Mucosa of descending colon (tissue), 3 donors: ENCODE results near the gene RASAL1. TPM values are rescaled to one million over a fixed set of nuclear protein-coding genes. Genes with fewer than 3 reads are reported as not detected.

Experiments used
- ATAC-seq: fragments of 200-7000 bp; cut with Tn5 transposase; one replicate; pipeline ENCODE4 v1.9.1; 2020; ENCODE audit warnings: mild to moderate bottlenecking, moderate library complexity
- DNase-seq, 3 donors: peaks; one replicate each; pipeline ENCODE4 v3.0.0-alpha.2; 2020
- H3K36me3 ChIP-seq: fragments of 200-600 bp; one replicate; pipeline ENCODE4 v1.8.0; 2021; ENCODE audit warnings: low read depth, mild to moderate bottlenecking
- H3K4me1 ChIP-seq: fragments of 200-600 bp; one replicate; pipeline ENCODE4 v1.8.0; 2021; ENCODE audit warnings: low read depth, mild to moderate bottlenecking
- H3K4me3 ChIP-seq: fragments of 200-600 bp; one replicate; pipeline ENCODE4 v1.8.0; 2021; ENCODE audit warnings: mild to moderate bottlenecking
- H3K9me3 ChIP-seq: fragments of 200-600 bp; one replicate; pipeline ENCODE4 v1.8.0; 2021; ENCODE audit warnings: mild to moderate bottlenecking
- intact Hi-C, 2 donors: fragments of 100-400 bp; cut with DNase I in 1 of 2; cut with micrococcal nuclease in 1 of 2; formaldehyde crosslinking; loops; one replicate each; pipeline versions ENCODE4 v1.11.0 to v1.11.1; 2022; cut with DNase I, micrococcal nuclease
- total RNA-seq, 3 donors: library from RNA; stranded (reverse); fragmentation: NEBNext Ultra II Directional in 2 of 3; extraction: Animal tissue kit (Norgen Biotek cat#: 25700) in 2 of 3; gene quantifications; one replicate each; pipeline versions ENCODE4 v1.2.1 to v1.2.4, GENCODE V29; 2021 to 2023
- TF ChIP-seq, protein P1 (sequence below): fragments of 200-600 bp; IDR thresholded peaks from one replicate; pipeline ENCODE4 v1.8.0; 2022; ENCODE audit warnings: antibody characterized with exemption, mild to moderate bottlenecking
- donor health status: DM: no; HTN: no; CAD: no; lungs with moderate emphysema.
- donor health status: DM: no; HTN: no; CAD: no.
- donor health status: DM: no; HTN: yes; CAD: no.

Gene RASAL1
- total RNA-seq, 3 donors from 2014 or later, result 3.3 to 7.9 (median 6.5) TPM

DNA sequence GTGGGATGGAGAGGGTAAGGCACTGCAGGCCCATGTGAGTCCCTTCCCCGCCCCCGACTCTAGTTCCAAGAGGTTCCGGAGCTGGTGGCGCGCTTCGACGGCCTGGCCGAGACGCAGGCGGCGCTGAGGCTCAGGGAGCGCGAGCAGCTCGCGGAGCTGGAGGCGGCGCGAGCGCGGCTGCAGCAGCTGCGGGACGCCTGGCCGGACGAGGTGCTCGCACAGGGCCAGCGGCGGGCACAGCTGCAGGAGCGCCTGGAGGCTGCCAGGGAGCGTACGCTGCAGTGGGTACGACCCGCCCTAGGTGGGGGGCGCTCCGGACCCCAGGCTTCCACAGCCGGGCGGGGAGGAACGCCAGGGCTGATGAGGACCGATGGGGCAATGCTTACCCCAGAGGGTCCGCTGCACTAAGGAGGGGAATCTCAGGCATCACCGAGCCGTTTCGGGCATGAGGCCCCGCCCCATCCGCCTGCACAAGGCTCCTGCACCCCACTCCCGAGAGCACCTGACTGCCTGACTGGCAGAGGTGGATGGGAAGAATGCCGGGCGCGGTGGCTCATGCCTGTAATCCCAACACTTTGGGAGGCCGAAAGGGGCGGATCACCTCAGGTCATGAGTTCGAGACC is 18.9 kb upstream of the RASAL1 start:
- DNase-seq, result peak in 1 of 3 donors; percentile 49
- H3K9me3 ChIP-seq, result no peaks in the 10 kb centered on the region
- no peaks in the 10 kb centered on the region for H3K36me3 ChIP-seq
- H3K4me3 ChIP-seq, result no peak overlapping the region
- intact Hi-C loops, result loop anchor here (5.0 to 10.0 kb wide), 2 partner anchors 100 to 107 kb away; partner anchors contain the start of gene DTX1 (in 1 of the 2)
- ATAC-seq, result peak; percentile 19
- TF ChIP-seq, protein P1, sequence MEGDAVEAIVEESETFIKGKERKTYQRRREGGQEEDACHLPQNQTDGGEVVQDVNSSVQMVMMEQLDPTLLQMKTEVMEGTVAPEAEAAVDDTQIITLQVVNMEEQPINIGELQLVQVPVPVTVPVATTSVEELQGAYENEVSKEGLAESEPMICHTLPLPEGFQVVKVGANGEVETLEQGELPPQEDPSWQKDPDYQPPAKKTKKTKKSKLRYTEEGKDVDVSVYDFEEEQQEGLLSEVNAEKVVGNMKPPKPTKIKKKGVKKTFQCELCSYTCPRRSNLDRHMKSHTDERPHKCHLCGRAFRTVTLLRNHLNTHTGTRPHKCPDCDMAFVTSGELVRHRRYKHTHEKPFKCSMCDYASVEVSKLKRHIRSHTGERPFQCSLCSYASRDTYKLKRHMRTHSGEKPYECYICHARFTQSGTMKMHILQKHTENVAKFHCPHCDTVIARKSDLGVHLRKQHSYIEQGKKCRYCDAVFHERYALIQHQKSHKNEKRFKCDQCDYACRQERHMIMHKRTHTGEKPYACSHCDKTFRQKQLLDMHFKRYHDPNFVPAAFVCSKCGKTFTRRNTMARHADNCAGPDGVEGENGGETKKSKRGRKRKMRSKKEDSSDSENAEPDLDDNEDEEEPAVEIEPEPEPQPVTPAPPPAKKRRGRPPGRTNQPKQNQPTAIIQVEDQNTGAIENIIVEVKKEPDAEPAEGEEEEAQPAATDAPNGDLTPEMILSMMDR, result no peak
- H3K4me1 ChIP-seq, result peaks cover 24% of the 10 kb centered on the region

GRCh38 chr12:113152835-113153814 is 17.6 kb upstream of the RASAL1 start:
- ATAC-seq (peak; percentile 89), DNase-seq (peak; percentile 76 to 86 (median 80))
- intact Hi-C loops, result loop anchor here (5.0 to 10.0 kb wide), 2 partner anchors 98 to 106 kb away; partner anchors contain the start of gene DTX1 (in 1 of the 2)

DNA sequence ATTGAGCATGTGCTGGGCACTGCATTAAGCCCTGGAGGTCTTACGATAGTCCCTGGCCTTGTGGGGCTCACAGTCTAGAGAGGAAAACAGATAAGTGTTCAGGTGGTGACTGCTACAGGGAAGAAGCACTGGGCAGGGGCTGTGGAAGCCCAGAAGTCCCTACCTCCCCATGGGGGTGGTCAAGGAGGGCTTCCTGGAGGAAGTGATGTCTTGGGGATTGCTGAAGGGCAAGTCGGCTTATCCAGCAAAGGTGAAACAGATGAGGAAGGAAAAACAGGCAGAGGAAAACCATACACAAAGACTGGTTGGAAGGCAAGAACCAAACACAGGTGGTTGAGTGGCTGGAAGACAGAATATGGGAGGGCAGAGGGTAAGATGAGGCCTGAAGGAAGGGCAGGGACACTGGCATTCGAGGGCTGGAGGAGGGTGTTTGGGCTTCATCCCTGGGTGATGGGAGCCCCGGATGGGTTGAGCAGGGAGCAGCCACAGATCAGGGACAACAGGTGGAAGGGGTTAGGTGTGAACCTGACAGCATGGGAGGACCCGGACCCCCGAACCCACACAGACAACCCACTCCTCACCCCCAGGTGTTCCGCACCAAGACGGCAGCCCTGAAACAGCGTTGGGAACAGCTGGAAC is 16.8 kb upstream of the RASAL1 start:
- ATAC-seq, result no peak
- TF ChIP-seq, protein P1, result no peak
- intact Hi-C loops, result loop anchor here (5.0 to 10.0 kb wide), 2 partner anchors 98 to 105 kb away; partner anchors contain the start of gene DTX1 (in 1 of the 2)

More at GRCh38 chr12:113152835-113153814, 17.6 kb upstream of the RASAL1 start:
- Histone ChIP-seq H3K4me3 (no peak overlapping the region), H3K9me3 (no peaks in the 10 kb centered on the region), H3K4me1 (peaks cover 24% of the 10 kb centered on the region), H3K36me3 (no peaks in the 10 kb centered on the region)
- TF ChIP-seq, protein P1, result peak; percentile 50

GRCh38 chr12:113151655-113152054 is 16.1 kb upstream of the RASAL1 start:
- DNase-seq (no peak), ATAC-seq (no peak)
- TF ChIP-seq, protein P1, result no peak
- Histone ChIP-seq H3K4me3 (no peak overlapping the region), H3K9me3 (peaks cover 10% of the 10 kb centered on the region), H3K4me1 (peaks cover 24% of the 10 kb centered on the region), H3K36me3 (no peaks in the 10 kb centered on the region)
- intact Hi-C loops, result loop anchor here (5.0 to 10.0 kb wide), 2 partner anchors 97 to 104 kb away; partner anchors contain the start of gene DTX1 (in 1 of the 2)

More for the DNA sequence above, 16.8 kb upstream of the RASAL1 start:
- no peaks in the 10 kb centered on the region for H3K36me3 ChIP-seq
- peaks cover 4% of the 10 kb centered on the region for H3K9me3 ChIP-seq
- H3K4me1 ChIP-seq, result peaks cover 24% of the 10 kb centered on the region
- DNase-seq, result no peak
- no peak overlapping the region for H3K4me3 ChIP-seq
